Activated T-cell treated with anti-CD3 and anti-CD28 coated beads, Interleukin-2, amount 50 U/mL, for 4 hours (primary cell): ENCODE results near the gene ENHO. TPM values are rescaled to one million over a fixed set of nuclear protein-coding genes. Genes with fewer than 3 reads are reported as not detected.

Experiments used
- ATAC-seq, 2 donors: fragments of 200-7000 bp; cut with Tn5 transposase; one replicate each; pipeline ENCODE4 v1.10.0; 2021
- DNase-seq: peaks from one replicate; pipeline ENCODE4 v3.0.0-alpha.2; 2020
- H3K27me3 Mint-ChIP-seq: one replicate; pipeline ENCODE4 v1.8.0; 2021; ENCODE audit warnings: low read depth, mixed read lengths
- H3K36me3 Mint-ChIP-seq: one replicate; pipeline ENCODE4 v1.8.0; 2022; ENCODE audit warnings: mixed read lengths; ENCODE audit not compliant: insufficient read depth
- H3K4me1 Mint-ChIP-seq: one replicate; pipeline ENCODE4 v1.8.0; 2021; ENCODE audit warnings: low read depth, mixed read lengths
- H3K4me3 Mint-ChIP-seq: one replicate; pipeline ENCODE4 v1.8.0; 2021; ENCODE audit warnings: mild to moderate bottlenecking, moderate library complexity, mixed read lengths
- H3K9me3 Mint-ChIP-seq: one replicate; pipeline ENCODE4 v1.8.0; 2021; ENCODE audit warnings: mixed read lengths
- total RNA-seq, 3 donors: library from RNA; stranded (reverse); gene quantifications; one replicate each; pipeline ENCODE4 v1.2.1, GENCODE V29; 2021

ENHO gene
- total RNA-seq, 3 donors from 2014 or later, result not detected

GRCh38 chr9:34479431-34479866 is 43.3 kb downstream of the ENHO start:
- Mint-ChIP-seq H3K4me1 (no peaks in the 10 kb centered on the region), H3K4me3 (no peak overlapping the region), H3K27me3 (peaks cover 11% of the 10 kb centered on the region), H3K9me3 (no peaks in the 10 kb centered on the region), H3K36me3 (no peaks in the 10 kb centered on the region)
- no peak for DNase-seq
- no peak for ATAC-seq

- Mint-ChIP-seq H3K27me3 (peaks cover 11% of the 10 kb centered on the region), H3K4me1 (no peaks in the 10 kb centered on the region), H3K4me3 (no peak overlapping the region), H3K36me3 (no peaks in the 10 kb centered on the region), H3K9me3 (no peaks in the 10 kb centered on the region)
- ATAC-seq, result no peak
- DNase-seq, result no peak
Observed at GRCh38 chr9:34477541-34477940, 45.2 kb downstream of the ENHO start.

- no peaks in the 10 kb centered on the region for H3K36me3 Mint-ChIP-seq
- peaks cover 7% of the 10 kb centered on the region for H3K27me3 Mint-ChIP-seq
- H3K4me1 Mint-ChIP-seq, result no peaks in the 10 kb centered on the region
- ATAC-seq (no peak), DNase-seq (no peak)
- no peaks in the 10 kb centered on the region for H3K9me3 Mint-ChIP-seq
- no peak overlapping the region for H3K4me3 Mint-ChIP-seq
Observed at GRCh38 chr9:34475097-34475496, 47.7 kb downstream of the ENHO start.

Other genes with a start within 250 kb of the ENHO start
- gene KIF24, start 193.7 kb downstream of the ENHO start, total RNA-seq, result 1 to 10 TPM; 2.2 to 2.6 (median 2.5) TPM
- gene NUDT2, start 193.4 kb downstream of the ENHO start, total RNA-seq, result 10 to 100 TPM; 23.5 to 27.9 (median 25.9) TPM
- 1 to 10 TPM in 1 of 3 donors, under 1 TPM in 2; 0.60 to 1.8 (median 0.87) TPM for gene MYORG, start 146.1 kb downstream of the ENHO start, total RNA-seq
- 10 to 100 TPM; 23.1 to 31.2 (median 26.4) TPM for gene FAM219A, start 64.4 kb downstream of the ENHO start, total RNA-seq
- gene DNAI1, start 64.2 kb downstream of the ENHO start, total RNA-seq, result not detected
- gene CNTFR, start 66.7 kb upstream of the ENHO start, total RNA-seq, result under 1 TPM in 1 of 3 donors, not detected in 2; 0.18 TPM
- 10 to 100 TPM; 26.6 to 30.2 (median 29.9) TPM for gene RPP25L, start 89.1 kb upstream of the ENHO start, total RNA-seq
- 10 to 100 TPM; 58.8 to 69.2 (median 64.2) TPM for gene DCTN3, start 97.5 kb upstream of the ENHO start, total RNA-seq
- gene ARID3C, start 106.1 kb upstream of the ENHO start, total RNA-seq, result not detected
- 100 to 1,000 TPM; 120 to 128 (median 123) TPM for gene SIGMAR1, start 114.8 kb upstream of the ENHO start, total RNA-seq
- gene GALT, start 123.7 kb upstream of the ENHO start, total RNA-seq, result 10 to 100 TPM; 29.8 to 37.7 (median 30.3) TPM
- gene IL11RA, start 129.2 kb upstream of the ENHO start, total RNA-seq, result 10 to 100 TPM in 1 of 3 donors, 1 to 10 TPM in 2; 7.7 to 10.4 (median 8.8) TPM
- under 1 TPM; 0.24 to 0.43 (median 0.26) TPM for gene CCL27, start 139.7 kb upstream of the ENHO start, total RNA-seq
- gene CCL19, start 168.3 kb upstream of the ENHO start, total RNA-seq, result 1 to 10 TPM in 2 of 3 donors, under 1 TPM in 1; 0.82 to 1.1 (median 1.0) TPM
- not detected for gene CCL21, start 187.1 kb upstream of the ENHO start, total RNA-seq